Loucy (cell line): ENCODE measurements around the gene MAGEL2.

Source experiments
- H2AFZ ChIP-seq: fragments of 200-600 bp; sonication (generic); 2 replicates; pipeline ENCODE4 v1.6.0; 2016; ENCODE audit warnings: antibody characterized with exemption, mild to moderate bottlenecking, low read length, moderate library complexity
- H3F3A ChIP-seq: fragments of 200-600 bp; 2 replicates; pipeline ENCODE4 v1.6.0; 2016; ENCODE audit warnings: antibody characterized with exemption, low read depth, mild to moderate bottlenecking
- H3K27me3 ChIP-seq: fragments of 200-600 bp; sonication (generic); 2 replicates; pipeline ENCODE4 v1.6.1; 2014; ENCODE audit warnings: low read length, mild to moderate bottlenecking; ENCODE audit not compliant: insufficient read depth, poor library complexity, severe bottlenecking
- H3K36me3 ChIP-seq: fragments of 200-600 bp; sonication (generic); 2 replicates; pipeline ENCODE4 v1.6.1; 2016; ENCODE audit warnings: low read length; ENCODE audit not compliant: insufficient read depth
- H3K4me1 ChIP-seq: fragments of 200-600 bp; sonication (generic); 2 replicates; pipeline ENCODE4 v1.5.1; 2014; ENCODE audit warnings: low read length, mild to moderate bottlenecking; ENCODE audit not compliant: insufficient read depth, poor library complexity, severe bottlenecking
- H3K4me2 ChIP-seq: fragments of 200-600 bp; sonication (generic); 2 replicates; pipeline ENCODE4 v1.6.0; 2014; ENCODE audit warnings: antibody characterized with exemption, low read length, low read depth, mild to moderate bottlenecking; ENCODE audit not compliant: poor library complexity, severe bottlenecking
- H3K4me3 ChIP-seq: fragments of 200-600 bp; sonication (generic); 2 replicates; pipeline ENCODE4 v1.5.1; 2014; ENCODE audit warnings: low read length, mild to moderate bottlenecking, mixed read lengths; ENCODE audit not compliant: poor library complexity, severe bottlenecking
- H3K79me2 ChIP-seq: fragments of 200-600 bp; sonication (generic); 2 replicates; pipeline ENCODE4 v1.6.1; 2014; ENCODE audit warnings: low read length; ENCODE audit not compliant: insufficient read depth
- H3K9ac ChIP-seq: fragments of 200-600 bp; sonication (generic); 2 replicates; pipeline ENCODE4 v1.6.0; 2014; ENCODE audit warnings: mild to moderate bottlenecking, low read depth, low read length, moderate library complexity; ENCODE audit not compliant: poor library complexity, severe bottlenecking
- H3K9me2 ChIP-seq: fragments of 200-600 bp; sonication (generic); replicated peaks from 2 replicates; pipeline ENCODE4 v1.6.1; 2016; ENCODE audit warnings: low read depth, low read length, mixed read lengths
- H3K9me3 ChIP-seq: fragments of 200-600 bp; sonication (generic); 2 replicates; pipeline ENCODE4 v1.6.1; 2014; ENCODE audit warnings: mild to moderate bottlenecking, antibody characterized with exemption, low read length, low read depth; ENCODE audit not compliant: insufficient read depth
- H4K20me1 ChIP-seq: fragments of 200-600 bp; sonication (generic); 2 replicates; pipeline ENCODE4 v1.6.0; 2014; ENCODE audit warnings: antibody characterized with exemption, low read length, mild to moderate bottlenecking; ENCODE audit not compliant: insufficient read depth, poor library complexity, severe bottlenecking
- EZH2phosphoT487 ChIP-seq: fragments of 200-600 bp; IDR thresholded peaks from 2 replicates; pipeline ENCODE4 v1.6.1; 2018; ENCODE audit warnings: antibody characterized with exemption, mild to moderate bottlenecking, moderate library complexity, borderline replicate concordance
- TF ChIP-seq, protein P1 (sequence below): fragments of 200-600 bp; sonication (generic); conservative IDR thresholded peaks from 2 replicates; pipeline ENCODE4 v1.5.1; 2014; ENCODE audit warnings: mild to moderate bottlenecking, antibody characterized with exemption, low read length

Gene MAGEL2

DNA sequence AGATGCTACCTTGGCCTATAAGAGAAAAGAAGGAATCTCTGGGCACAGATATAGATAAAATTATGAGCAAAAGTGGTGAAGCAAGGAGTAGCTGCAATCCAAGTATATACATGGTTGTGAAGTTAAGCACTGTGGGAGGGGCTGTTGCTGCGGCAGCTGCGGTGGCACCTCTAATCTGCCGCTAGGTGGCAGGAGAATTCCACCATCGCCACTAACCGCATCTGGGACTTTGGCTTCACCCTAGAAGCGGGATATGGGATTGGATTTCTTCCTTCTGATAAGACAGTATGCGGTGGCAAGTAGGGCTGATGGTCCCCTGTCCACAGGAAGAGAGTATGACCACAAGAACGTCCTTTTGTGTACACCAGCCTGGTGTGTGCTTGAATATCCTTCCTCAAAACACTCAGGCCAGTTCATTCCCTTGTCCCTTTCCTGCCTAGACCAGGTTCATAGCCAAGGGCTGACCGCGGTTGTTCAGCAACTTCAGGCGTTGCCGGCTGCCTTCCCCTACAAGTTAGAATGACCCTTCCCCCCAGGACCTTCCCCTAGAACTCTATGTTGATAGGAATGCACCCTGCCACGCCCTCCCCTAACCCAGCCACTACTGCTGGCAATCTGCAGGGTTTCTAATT, 5.1 kb downstream of the MAGEL2 start:
- H4K20me1 ChIP-seq = no peaks in the 10 kb centered on the region
- H3K9ac ChIP-seq = no peak overlapping the region
- no peak overlapping the region for H3K4me3 ChIP-seq
- H3K4me2 ChIP-seq = no peak overlapping the region
- 0 out of 2 replicates have a peak overlapping the region, but pooled peaks have one; percentile 35 for H2AFZ ChIP-seq
- no peaks in the 10 kb centered on the region for H3K4me1 ChIP-seq
- no peaks in the 10 kb centered on the region for H3K79me2 ChIP-seq
- H3K27me3 ChIP-seq = no peaks in the 10 kb centered on the region
- no peaks in the 10 kb centered on the region for H3K36me3 ChIP-seq
- H3F3A ChIP-seq = no peaks in the 10 kb centered on the region
- no peak for TF ChIP-seq EZH2phosphoT487
- TF ChIP-seq, protein P1, sequence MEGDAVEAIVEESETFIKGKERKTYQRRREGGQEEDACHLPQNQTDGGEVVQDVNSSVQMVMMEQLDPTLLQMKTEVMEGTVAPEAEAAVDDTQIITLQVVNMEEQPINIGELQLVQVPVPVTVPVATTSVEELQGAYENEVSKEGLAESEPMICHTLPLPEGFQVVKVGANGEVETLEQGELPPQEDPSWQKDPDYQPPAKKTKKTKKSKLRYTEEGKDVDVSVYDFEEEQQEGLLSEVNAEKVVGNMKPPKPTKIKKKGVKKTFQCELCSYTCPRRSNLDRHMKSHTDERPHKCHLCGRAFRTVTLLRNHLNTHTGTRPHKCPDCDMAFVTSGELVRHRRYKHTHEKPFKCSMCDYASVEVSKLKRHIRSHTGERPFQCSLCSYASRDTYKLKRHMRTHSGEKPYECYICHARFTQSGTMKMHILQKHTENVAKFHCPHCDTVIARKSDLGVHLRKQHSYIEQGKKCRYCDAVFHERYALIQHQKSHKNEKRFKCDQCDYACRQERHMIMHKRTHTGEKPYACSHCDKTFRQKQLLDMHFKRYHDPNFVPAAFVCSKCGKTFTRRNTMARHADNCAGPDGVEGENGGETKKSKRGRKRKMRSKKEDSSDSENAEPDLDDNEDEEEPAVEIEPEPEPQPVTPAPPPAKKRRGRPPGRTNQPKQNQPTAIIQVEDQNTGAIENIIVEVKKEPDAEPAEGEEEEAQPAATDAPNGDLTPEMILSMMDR = peak; percentile 91
- no peaks in the 10 kb centered on the region for H3K9me3 ChIP-seq
- H3K9me2 ChIP-seq = no peaks in the 10 kb centered on the region

DNA sequence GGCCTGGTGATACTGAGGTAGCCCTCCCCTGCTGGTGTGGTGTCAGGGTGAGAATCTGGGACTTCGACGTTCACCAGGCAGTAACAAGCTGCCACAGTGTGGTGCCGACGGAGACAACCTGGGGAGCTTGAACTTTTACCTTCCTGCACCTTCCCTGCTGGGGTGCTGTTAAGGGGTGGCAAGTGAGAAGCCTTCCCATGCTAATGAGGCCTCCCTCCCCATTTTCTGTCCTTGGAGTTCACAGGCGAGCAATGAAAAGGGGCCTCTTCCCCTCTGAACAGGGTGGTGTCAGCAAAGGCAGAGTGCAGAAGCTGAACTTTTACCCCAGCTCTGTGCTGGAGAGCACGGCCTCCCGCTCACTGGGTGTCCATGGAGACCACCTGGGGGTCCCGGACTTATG, 13.5 kb downstream of the MAGEL2 start:
- Histone ChIP-seq H3K36me3 (no peaks in the 10 kb centered on the region), H3K9ac (no peak overlapping the region), H3K4me1 (no peaks in the 10 kb centered on the region), H4K20me1 (no peaks in the 10 kb centered on the region), H3K4me2 (no peak overlapping the region), H3F3A (no peaks in the 10 kb centered on the region), H3K4me3 (no peak overlapping the region), H2AFZ (no peak overlapping the region), H3K9me2 (no peaks in the 10 kb centered on the region), H3K9me3 (no peaks in the 10 kb centered on the region), H3K79me2 (no peaks in the 10 kb centered on the region), H3K27me3 (no peaks in the 10 kb centered on the region)
- TF ChIP-seq EZH2phosphoT487 = no peak
- TF ChIP-seq, protein P1 = no peak

DNA sequence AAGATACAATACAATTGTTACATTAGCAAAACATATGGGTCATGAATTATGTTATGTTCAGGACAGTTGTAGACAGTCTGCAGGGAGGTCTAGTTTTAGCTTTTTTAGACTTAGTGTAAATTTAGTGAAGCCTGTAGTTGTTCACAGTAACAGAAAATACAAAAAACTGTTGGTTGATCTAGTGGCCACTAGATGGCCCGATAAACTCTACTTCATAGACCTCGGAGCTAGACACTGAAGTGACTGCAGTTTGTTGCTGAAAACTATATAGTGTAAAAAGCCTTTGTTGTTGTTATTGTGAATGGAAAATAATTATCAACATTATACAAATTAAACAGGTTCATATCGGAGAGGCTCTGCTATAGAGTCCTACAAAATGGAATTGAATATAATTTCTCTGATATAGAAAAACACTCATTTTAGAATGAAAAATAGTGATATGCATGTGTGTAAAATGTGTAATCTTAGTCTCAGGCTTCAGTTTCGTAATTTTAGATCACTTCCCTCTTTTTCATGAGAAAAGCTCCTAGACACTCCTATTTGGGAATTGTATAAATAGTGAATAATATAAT, 18.3 kb downstream of the MAGEL2 start:
- Histone ChIP-seq H2AFZ (no peak overlapping the region), H3K4me2 (no peak overlapping the region), H3K27me3 (no peaks in the 10 kb centered on the region), H3K9me3 (no peaks in the 10 kb centered on the region), H4K20me1 (no peaks in the 10 kb centered on the region), H3K4me3 (no peak overlapping the region), H3K4me1 (no peaks in the 10 kb centered on the region), H3K9ac (no peak overlapping the region), H3K36me3 (no peaks in the 10 kb centered on the region), H3K79me2 (no peaks in the 10 kb centered on the region), H3F3A (no peaks in the 10 kb centered on the region), H3K9me2 (no peaks in the 10 kb centered on the region)
- TF ChIP-seq, protein P1 = peak; percentile 73
- no peak for TF ChIP-seq EZH2phosphoT487
